ENCODE data around the gene SPOCD1.
A peak's percentile ranks its signal among the peaks of the same experiment; 100 is the strongest.

Gene SPOCD1

GRCh38 chr1:31815752-31816500, at the start of gene SPOCD1:
Gene SPOCD1, minus strand, starts transcription at chr1:31816022. Its CDS starts 689 bp downstream, at chr1:31815333.
- DNase-seq (ENCODE audit: low read depth in 2 of 2) = peak; percentile 87 to 88

DNA sequence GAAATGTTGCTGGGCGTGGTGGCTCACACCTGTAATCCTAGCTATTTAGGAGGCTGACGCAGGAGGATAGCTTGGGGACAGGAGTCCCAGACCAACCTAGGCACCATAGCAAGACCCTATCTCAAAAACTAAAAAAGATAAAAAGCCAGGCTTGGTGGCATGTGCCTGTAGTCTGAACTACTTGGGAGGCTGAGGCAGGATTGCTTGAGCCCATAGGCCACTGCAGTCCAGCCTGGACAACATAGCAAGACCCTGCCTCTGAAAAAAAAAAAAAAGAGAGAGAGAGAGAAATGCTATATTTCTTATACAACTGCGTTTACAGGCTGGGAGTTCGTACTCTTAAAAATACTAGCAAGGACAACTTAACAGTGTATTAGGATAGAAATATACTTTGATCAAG, 46.2 kb upstream of the SPOCD1 start:
- DNase-seq (ENCODE audit: low read depth in 2 of 2) = no peak

DNA sequence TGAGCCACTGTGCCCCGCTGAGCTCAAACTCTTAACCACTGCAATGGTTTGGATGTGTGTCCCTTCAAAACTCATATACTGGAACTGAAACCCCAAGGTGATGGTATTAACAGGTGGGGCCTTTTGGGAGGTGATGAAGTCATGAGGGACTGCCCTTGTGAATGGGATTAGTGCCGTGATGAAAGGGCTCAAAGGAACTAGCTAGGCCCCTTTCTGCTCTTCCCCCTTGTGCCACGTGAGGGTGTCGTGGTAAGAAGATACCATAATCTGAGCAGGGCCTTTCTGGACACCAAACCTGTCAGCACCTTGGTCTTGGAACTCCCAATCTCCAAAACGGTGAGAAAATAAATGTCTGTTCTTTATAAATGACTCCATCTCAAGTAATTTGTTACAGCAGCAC, 45.5 kb upstream of the SPOCD1 start:
- DNase-seq (ENCODE audit: low read depth in 2 of 2) = no peak

DNA sequence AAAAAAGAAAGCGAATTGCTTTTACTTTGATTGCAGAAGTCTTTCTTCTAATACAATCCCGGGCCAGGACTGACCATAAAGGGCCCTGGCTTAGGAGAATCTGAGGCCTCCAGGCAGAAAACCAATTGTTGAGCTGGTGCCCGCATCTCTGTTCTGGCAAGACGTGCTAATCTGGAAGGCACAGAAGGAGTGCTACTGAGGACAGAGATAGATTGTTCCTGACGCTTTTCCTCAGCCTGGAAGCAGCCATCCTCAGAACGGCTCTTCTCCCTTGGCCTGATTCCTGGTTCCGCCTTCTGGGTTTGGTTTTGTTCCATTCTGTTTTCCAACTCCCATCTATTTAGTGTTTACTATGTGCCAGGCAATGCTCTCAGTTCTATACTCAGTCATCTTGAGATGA, 44.8 kb upstream of the SPOCD1 start:
- no peak for DNase-seq (ENCODE audit: low read depth in 2 of 2)

DNA sequence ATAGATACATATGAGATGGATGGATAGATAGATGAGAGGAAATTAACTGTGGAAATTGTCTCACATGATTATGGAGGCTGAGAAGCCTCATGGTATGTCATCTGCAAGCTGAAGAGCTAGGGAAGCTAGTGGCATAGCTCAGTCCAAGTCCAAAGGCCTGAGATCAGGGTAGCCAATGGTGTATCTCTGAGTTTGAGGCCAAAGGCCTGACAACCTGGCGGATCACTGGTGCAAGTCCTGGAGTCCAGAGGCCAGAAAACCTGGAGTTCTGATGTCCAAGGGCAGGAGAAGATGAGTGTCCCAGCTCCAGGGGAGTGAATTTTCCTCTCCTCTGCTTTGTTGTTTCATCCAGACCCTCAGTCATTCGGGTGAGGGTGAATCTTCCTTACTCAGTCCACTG, 43.9 kb upstream of the SPOCD1 start:
- no peak for DNase-seq (ENCODE audit: low read depth in 2 of 2)

DNA sequence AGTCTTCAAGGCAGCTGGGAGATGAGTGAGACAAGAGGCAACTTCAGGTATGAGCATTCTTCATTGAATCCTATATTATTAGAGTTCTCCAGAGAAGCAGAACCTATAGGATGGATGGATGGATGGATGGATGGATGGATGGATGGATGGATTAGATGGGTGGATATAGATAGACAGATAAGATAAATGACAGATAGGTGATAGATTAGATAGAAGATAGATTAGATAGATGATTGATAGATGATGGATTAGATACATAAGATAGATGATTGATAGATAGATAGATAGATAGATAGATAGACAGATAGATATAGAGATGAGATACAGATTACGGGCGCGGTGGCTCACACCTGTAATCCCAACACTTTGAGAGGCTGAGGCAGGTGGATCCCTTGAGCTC, 43.2 kb upstream of the SPOCD1 start:
- no peak for DNase-seq (ENCODE audit: low read depth in 2 of 2)

DNA sequence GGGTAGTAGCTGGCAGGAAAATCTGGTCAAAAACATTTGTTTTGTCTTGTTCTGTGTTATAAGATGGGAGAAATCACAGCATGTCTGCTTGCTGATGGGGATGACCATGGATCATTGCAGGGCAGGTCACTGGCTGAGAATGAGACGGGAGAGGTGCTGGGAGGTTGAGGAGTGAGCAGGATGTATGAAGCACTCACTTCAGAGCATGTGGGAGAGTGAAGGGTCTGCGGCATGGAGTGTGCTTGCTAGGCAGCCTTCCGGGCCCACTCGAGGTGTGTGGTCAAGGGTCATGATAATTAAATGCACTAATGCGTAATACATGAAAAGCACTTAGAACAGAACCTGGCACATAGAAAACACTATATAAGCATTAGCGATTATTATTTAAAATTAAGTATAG, 42.0 kb upstream of the SPOCD1 start:
- no peak for DNase-seq (ENCODE audit: low read depth in 2 of 2)

DNA sequence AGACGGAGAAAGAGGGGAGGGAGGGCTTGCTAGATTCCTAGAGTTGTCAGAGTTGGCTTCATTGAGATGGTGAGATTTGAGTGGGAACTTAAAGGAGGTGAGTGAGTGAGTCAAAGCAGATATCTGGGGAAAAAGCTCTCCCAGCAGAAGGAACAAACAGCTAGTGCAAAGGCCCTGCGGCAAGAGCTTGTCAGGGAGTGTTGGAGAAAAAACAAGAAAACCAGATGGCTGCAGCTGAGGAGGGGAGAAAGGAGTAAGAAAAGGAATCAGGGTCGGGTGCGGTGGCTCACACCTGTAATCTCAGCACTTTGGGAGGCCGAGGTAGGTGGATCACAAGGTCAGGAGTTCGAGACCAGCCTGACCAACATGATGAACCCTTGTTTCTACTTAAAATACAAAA, 40.3 kb upstream of the SPOCD1 start:
- DNase-seq (ENCODE audit: low read depth in 2 of 2) = no peak

GRCh38 chr1:31855038-31855845, 39.4 kb upstream of the SPOCD1 start:
- no peak for DNase-seq (ENCODE audit: low read depth in 2 of 2)

DNA sequence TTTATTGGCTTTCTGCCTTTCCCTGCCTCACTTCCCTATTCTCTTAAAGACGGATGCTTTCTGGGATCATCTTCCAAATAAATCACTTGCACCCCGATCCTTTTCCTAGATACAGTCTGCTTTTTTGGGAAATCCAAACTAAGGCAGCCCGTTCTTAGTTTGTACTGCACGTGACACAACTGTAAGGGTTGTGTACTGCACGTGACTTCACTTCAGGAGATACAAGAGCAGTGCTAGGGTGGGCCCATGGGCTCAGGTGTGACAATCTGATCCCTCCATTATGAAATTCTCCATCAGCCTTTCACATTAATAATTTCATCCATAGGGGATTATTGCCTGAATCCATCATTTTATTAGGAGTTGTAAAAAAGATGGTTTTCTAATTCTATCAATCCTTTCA, 33.8 kb upstream of the SPOCD1 start:
- DNase-seq (ENCODE audit: low read depth in 2 of 2) = no peak

- DNase-seq (ENCODE audit: low read depth in 2 of 2) = peak; percentile 11 to 19
These were observed 32.6 kb upstream of the SPOCD1 start for GRCh38 chr1:31848381-31848897.

DNA sequence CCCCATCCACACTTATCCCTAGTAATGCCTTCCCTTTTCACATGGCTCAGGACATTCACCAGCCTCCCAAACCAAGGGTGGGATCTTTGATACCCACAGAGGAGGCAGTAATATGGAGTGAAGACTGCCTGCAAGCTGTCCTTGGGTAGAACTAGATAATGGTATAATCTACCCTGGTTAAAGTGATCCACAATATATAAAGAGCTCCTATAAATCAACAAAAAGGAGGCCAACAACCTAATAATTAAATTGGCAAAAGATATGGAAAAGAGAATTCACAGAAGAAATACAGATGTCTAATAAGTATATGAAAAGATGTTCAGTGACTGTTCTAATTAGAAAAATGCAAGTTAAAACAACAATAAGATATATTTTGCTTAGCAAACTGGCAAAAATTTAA, 30.7 kb upstream of the SPOCD1 start:
- no peak for DNase-seq (ENCODE audit: low read depth in 2 of 2)

DNA sequence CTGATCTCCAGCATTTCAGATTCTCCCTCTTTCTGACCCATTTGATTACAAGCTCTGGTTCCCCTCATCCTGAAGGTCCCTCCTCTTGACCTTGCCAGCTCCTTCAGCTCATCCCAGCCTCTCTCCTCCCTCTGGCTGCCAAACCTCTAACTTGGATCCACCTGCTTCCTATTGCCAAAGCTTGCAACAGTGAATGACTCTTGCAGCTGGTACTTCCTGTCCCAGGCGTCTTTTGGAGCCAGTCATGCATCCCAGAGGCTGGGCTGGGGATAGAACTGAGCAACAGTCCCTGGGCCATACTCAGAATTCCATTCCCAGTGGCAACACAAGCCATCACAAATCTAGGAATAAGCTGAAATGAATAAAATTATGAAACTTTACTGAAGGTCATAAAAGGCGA, 27.7 kb upstream of the SPOCD1 start:
- no peak for DNase-seq (ENCODE audit: low read depth in 2 of 2)

DNA sequence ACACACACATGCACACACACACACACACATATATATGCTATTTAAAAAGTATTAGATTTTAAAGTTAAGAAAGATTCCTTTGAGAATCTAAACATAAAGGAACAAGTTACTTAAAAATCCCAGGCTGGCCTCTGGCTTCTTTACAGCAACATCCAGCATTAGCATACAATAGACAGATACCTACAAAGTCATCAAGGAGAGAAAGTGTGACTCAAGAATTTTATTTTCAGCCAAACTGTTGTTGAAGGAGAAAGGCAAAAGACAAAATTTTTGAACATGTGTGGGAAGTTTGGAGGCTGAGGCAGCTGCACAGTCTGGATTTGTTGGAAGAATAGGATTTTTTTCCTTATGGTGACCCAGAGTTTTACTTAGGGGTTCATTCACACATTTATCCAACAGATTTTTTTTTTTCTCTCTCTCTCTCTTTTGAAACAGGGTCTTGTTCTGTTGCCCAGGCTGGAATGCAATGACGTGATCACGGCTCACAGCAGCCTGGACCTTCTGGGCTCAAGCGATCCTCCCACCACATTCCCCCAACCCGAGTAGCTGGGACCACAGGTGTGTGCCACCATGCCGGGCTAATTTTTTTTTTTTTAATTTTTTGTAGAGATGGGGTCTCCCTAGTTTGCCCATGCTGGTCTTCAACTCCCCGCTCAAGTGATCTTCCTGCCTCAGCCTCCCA, 24.0 kb upstream of the SPOCD1 start:
- DNase-seq (ENCODE audit: low read depth in 2 of 2) = no peak

- no peak for DNase-seq (ENCODE audit: low read depth in 2 of 2)
These were observed 21.8 kb upstream of the SPOCD1 start for GRCh38 chr1:31837451-31838158.

DNA sequence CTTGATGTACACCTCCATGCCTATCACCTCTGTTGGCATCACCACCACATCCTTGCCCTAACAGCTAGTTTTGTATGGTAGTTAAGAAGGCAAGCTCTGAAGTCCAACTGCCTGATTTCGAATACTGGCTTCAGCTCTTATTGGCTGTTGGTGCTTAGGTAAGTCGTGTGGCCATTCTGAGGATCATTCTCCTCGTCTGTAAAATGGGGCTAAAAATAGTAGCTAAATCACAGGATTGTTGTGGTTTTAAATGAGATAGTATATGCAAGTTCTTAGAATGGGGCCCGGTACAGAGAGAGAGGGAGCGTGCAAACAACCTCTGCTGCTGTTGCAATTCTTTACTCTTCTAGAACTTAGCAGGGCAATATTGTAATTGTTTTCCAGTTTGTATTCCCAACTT, 20.8 kb upstream of the SPOCD1 start:
- no peak for DNase-seq (ENCODE audit: low read depth in 2 of 2)

- DNase-seq (ENCODE audit: low read depth in 2 of 2) = no peak
These were observed 19.6 kb upstream of the SPOCD1 start for GRCh38 chr1:31835415-31835814.

DNA sequence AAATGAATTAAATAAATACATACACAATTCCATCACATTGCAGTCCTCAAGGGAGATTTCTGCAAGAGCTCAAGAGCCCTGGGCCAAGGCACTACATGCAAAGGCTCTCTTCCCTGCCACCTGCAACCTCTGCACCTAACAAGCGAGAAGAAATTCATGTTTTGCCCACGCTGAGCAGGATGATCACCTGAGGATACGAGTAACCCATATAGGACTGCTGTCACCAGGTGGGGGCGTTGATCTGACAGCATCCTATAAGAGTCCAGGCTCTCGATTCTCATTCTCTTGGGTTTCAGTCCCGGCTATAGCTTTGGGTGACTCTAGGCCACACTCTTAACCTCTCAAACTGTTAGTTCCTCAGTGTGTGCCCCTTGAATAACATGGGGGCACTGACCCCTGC, 18.7 kb upstream of the SPOCD1 start:
- DNase-seq (ENCODE audit: low read depth in 2 of 2) = no peak

GRCh38 chr1:31831397-31832378, 15.9 kb upstream of the SPOCD1 start:
- no peak for DNase-seq (ENCODE audit: low read depth in 2 of 2)

GRCh38 chr1:31830511-31830910, 14.7 kb upstream of the SPOCD1 start:
- DNase-seq (ENCODE audit: low read depth in 2 of 2) = no peak

DNA sequence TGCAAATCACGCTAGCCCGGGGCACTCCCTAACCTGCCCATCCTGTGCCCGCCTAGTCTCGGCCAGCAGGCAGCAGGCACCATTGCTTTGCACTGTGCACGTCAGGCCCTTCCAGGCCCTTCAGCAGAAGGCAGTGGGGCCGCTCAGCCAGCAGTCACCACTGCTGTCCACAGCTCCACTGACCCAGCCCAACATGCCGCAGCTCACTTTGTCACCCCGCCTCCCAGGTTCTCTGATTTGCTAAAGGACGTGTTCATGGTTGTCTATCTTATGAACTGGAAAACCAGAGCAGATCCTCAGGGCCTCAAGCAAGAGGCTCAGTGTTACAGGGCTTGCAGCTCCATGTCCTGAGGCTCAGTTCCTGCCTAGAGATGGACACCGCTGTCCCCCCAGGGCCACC, 14.2 kb upstream of the SPOCD1 start:
- no peak for DNase-seq (ENCODE audit: low read depth in 2 of 2)

Measured in activated CD4-positive, alpha-beta T cell treated with anti-CD3 and anti-CD28 coated beads for 24 hours (primary cell).